H54 (cell line): Measurements from ENCODE around the gene SIRT6.

Source experiments
- DNase-seq: peaks from one replicate; pipeline ENCODE4 v3.0.0; 2011; ENCODE audit warnings: low spot score, mixed read lengths; ENCODE audit not compliant: insufficient read length
- FAIRE-seq: peaks from 3 replicates; lab custom pipeline; 2011; peaks lifted over from hg19 to GRCh38; lab: Jason Lieb, UNC
- POLR2A ChIP-seq: IDR thresholded peaks from 2 replicates; pipeline ENCODE4 v1.6.1; 2011; ENCODE audit warnings: low read depth, mild to moderate bottlenecking, low read length

Gene SIRT6

DNA sequence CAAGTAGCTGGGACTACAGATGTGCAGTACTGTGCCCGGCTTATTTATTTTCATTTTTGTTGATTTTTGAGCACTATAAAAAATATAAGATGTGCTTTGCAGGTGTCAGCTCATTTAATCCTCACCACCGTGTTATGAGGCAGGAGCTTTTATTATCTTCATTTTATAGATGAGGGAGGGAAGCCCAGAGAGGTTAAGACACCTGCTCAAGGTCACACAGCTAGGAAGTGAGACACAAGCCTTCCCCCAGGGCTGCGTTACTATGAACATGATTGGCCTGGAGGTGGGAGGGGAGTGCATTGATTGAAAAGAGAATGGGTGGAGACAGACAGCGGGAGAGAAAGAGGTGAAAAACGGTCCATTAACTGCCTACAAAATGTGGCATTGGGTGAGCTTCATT lies 7.3 kb upstream of the SIRT6 start:
- FAIRE-seq (no peak), DNase-seq (no peak)
- no peak for TF ChIP-seq POLR2A

DNA sequence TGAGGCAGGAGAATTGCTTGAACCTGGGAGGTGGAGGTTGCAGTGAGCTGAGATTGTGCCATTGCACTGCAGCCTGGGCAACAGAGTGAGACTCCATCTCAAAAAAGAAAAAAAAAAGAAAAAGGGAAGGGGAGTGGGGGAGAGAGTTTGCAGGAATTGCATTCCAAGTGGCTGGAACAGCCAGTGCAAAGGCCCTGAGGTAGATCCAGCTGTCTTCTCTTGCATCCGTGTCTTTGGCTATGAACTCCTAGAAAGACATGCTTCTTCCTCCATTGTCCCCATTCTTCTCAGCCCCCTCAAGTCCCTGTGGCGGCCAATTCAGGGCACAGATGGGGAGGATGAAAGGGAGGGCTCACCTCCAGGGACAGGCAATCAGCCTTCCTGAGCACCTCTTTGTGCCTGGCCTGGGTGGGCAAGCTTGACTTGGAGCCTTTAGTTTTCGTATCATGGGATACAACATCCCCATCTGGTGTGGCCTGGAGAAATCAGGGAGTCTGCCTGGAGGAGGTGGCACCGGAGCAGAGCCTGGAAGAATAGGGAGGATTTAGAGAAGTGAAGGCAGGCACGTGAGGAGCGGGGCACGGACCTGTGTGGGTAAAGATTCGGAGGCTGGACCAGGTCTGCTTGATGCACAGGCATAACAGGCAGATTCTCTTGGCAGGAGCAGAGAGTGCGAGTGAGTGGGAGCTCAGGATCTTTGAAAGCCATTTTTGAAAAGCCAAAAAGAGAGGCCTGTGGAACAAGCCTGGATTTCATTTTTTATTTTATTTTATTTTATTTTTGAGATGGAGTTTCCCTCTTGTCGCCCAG lies 5.2 kb upstream of the SIRT6 start:
- TF ChIP-seq POLR2A: no peak
- FAIRE-seq (no peak), DNase-seq (no peak)

DNA sequence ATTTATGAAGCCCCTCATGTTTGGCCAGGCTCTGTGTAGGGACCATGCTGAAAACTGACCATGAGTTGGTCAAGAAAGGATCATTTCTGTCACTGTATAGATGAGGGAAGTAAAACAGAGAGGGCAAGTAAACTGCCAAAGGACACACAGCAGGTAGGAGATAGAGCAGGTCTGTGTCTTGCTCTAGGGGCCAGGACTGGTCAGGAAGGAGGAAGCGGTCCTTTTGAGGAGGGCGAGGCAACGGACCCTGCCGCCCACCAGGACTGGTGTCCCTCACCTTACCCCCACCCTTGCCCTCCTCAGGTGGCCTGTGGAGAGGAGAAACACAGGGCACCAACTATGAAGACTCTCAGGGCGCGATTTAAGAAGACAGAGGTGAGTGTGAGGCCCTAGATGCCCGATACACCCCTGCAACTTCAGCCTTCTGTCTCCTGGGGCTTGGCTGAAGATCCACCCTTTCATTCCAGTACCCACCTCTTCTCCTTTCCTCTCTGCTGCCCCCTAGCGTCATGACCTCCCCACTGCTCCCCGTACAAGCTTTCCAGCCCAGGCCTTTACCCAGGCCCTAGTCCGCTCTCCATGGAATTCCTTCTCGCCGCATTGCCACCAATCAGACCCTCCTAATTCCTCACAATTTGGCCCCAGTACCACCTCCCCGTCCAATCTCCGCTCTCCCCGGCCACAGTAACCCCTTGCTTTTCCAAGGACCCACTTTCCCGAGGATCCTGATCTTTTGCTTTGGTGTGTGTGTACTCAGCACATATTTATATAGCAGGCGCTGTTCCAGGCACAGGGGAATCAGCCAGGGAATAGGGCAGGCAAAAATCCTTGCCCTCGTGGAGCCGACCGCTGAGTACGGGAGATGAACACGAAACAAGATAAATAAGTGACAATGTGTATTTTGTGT lies 4.0 kb upstream of the SIRT6 start:
- no peak for TF ChIP-seq POLR2A
- FAIRE-seq (no peak), DNase-seq (peak; percentile 90)

DNA sequence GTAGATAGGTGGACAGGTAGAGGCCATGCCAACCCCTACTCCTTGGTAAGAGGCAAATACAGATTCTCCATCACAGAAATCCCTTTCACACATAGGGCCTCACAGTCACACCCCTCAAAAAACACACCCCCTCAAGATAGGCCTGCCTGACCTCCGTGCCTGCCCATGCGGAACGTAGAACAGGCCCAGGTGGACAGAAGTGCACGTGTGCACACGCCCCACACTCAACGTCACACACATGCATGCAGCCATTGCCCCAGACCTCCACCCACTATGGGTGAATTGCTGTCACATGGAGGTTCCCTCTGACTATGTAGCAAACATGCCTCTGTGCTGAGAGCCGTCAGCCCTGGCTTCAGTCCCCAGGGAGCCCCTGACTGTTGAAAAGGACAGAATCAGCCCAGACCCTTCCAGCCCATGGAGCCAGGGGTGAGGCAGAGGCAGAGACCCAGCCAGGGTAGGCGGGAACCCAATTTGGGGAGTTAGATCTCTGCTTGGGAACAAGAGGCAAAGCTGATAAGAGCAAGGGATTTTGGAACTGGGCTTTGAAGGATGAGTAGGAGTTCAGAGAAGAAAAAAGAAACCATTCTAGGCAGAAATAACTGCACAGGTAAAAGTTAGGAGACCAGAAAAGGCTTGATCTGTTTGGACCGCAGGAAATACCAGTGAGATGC lies 3.2 kb upstream of the SIRT6 start:
- FAIRE-seq: no peak
- DNase-seq: no peak
- TF ChIP-seq POLR2A: no peak

DNA sequence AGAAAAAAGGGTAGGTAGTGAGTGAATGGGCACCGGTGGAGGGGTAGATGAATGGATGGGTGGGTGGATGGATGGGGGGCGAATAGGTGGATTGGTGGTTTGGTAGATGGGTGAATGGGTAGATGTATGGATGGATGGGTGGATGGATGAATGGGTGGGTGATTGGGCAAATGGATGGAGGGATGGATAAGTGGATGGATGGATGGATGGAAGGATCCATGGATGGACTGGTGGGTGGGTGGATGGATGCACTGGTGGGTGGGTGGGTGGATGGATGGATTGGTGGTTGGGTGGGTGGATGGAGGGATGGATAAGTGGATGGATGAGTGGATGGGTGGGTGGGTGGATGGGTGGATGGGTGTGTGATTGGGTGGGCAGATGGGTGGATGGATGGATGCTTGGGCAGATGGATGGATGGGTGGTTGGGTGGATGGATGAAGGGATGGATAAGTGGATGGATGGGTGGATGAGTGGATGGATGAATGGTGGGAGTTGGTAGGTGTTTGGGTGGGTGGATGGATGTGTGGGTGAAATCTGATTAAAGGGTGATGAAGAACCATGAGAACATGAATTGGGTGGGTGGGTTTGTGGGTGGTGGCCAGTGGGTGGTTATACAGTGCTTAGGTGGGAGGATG lies 2.5 kb upstream of the SIRT6 start:
- no peak for FAIRE-seq
- no peak for DNase-seq
- no peak for TF ChIP-seq POLR2A

DNA sequence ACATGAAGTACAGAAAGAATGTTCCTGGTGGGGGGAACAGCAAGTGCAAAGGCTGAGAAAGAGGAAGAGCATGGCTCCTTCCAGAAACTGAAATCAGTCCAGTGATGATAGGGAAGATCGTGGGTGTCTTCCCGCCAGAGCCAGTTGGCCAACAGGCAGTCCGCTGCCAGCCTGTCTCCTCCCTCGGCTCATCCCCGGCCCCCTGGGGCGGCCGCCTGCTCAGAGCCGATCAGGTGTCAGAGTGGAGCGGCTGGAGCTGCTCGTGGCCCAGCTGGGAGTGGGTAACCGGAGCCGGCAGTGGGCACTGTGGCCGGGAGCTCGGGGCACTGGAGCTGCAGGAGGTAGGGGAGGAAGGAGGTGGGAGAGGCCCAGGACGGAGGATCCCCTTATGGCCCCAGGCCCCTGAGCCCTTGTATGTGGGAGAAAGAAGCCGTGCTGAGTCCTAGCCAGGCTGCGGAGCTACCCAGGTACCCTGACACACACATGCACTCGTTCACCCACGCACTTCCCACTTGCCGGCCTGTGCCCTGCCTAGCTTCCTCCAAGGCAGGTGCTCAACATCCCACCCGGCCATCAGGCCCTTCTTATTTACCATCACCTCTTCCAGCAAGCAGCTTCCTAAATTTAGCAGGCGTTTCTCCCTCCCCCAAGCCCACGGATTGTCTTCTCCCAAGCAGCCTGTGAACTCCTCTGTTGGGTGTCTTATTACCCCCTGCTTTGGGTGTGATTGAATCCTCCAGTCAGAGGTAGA lies 1.8 kb upstream of the SIRT6 start:
- DNase-seq: no peak
- no peak for TF ChIP-seq POLR2A

DNA sequence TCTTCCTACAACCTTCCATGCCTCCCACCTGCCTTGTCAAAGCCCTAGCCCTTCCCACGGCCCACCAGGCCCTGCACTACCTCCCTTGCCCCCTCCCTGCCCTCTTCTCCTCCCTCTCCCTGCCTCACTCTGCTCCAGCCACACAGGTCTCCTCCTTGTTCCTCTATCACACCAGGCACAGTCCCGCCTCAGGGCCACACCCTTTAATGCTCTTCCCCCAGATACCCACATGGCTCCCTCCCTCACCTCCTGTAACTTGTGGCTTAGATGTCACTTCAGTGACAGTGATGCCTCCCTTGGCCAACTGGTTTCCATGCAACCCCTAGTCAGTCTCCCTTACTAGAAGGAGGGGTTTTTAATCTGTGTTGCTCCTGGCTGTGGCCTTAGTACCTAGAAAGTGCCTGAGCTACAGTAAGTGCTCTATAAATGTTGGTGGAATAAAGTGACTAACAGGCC lies 1.3 kb downstream of the SIRT6 start:
- TF ChIP-seq POLR2A: no peak
- FAIRE-seq: no peak
- DNase-seq: no peak

More for the DNA sequence above, 1.8 kb upstream of the SIRT6 start:
- no peak for FAIRE-seq

DNA sequence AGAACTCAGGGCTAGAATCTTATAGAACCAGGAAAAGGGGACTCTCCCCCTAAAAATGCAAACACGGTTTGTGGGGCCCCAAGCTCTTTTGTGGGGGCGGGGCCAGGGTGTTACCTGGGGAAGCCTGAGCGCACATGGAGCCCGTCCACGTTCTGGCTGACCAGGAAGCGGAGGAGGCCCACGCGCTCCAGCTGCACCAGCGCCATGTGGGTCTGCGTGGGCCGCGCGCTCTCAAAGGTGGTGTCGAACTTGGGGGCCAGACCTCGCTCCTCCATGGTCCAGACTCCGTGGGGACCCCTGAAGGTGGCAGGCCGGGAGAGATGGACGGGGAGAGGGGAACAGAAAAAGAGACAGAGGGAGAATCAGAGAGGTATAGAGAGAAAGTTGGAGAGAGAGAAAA lies 3.4 kb downstream of the SIRT6 start:
- DNase-seq: no peak
- TF ChIP-seq POLR2A: no peak
- FAIRE-seq: no peak

DNA sequence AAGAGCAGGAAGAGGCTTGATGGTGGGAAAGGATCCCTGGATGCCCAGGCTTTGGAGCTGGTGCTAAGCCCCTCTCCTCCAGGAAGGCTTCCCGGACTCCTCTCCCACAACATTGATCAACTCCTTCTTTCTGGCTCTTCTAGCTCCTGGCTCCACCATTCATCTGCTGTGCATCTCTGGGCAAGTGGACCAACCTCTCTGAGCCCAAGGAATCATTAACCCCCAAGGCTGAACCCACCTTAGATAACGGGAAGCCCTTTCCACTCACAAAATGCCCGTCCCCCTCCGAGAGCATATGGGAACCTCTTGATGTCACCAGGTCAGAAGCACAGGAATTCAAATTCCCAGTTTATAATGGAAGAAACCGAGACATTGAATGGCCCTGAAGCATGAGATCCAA lies 5.2 kb downstream of the SIRT6 start:
- DNase-seq (no peak), FAIRE-seq (no peak)
- no peak for TF ChIP-seq POLR2A

DNA sequence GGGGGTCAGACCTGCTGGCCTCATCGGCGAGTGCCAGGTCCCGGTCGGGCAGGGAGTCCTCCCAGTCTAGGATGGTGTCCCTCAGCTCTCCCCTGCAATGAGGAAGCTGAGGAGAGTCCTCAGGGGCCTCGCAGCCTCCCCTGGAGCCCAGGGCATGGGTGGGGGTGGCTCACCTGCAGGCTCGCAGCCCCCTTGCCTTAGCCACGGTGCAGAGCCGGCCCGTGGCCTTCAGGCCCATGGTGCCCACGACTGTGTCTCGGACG lies 6.8 kb downstream of the SIRT6 start:
- FAIRE-seq: no peak
- no peak for DNase-seq

DNA sequence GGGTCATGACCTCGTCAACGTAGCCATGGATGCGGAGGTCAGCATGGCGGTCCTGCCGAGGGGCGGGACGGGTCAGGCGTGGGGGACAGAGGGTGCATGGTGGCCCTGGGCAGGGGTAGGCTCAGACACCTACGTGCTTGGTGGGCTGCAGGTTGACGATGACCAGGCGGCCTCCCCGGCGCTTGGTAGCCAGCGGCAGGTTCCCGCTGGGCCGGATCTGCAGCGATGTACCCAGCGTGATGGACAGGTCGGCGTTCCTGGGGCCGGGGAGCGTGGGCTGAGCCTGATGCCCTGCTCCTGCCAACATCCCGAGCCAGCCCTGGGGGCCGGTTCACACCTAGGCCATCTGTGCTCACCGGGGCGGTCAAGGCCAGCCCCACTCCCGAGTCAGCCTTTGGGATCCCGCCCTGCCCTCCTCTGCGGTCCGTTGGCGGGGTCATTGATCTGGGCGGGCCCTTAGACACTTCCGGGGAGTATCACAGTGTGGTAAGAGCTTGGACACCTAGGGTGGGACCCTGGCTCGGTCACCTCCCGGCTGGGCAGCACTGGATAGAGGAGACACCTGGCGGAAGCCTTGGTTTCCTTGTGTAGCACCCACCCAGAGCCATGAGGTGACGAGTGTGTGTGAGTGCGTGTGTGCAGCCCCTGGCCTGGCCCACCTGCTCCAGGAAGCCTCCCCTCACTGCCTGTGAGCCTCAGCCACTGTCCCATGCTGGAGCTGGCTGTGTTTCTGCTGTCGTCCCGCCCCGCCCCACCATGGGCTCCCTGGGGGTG lies 7.3 kb downstream of the SIRT6 start:
- TF ChIP-seq POLR2A: no peak
- FAIRE-seq: no peak
- DNase-seq: no peak

More for the DNA sequence above, 6.8 kb downstream of the SIRT6 start:
- no peak for TF ChIP-seq POLR2A

DNA sequence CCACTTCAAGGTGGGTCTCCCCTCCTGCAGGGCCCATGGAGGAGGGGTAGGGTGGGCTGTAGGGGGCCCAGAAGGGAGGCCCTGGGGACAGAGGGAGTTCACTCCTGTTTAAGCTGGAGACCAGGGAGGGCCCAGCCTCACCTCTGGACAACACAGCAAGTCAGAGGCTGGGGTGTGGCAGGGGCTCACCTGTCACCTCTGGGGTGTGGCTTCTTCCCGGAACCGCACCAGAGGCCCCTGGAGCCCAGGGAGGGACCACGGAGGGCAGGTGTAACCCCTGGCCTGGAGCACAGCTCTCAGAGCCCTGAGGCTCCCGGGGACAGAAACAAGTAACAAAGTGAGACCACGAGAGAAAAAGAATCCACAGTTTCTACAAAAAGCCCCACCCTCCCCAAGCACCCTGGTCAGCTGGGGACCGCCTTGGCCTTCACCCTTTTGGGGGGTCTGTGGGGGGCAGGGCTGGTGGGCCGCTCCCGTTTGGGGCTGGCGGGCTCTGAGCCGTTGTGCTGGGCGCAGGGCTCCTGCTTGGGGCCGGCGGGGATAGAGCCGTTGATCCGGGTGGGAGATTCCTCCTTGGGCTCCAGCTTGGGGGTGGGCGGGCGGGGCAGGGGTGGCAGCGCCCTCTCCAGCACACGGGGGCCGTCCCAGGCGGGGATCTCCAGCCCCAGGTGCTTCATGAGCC lies 8.0 kb downstream of the SIRT6 start:
- DNase-seq (no peak), FAIRE-seq (no peak)
- TF ChIP-seq POLR2A: no peak
